H1 (cell line): ENCODE results near the gene RTN4RL1. TPM values are rescaled to one million over a fixed set of nuclear protein-coding genes. Genes with fewer than 3 reads are reported as not detected.
A peak's percentile ranks its signal among the peaks of the same experiment; 100 is the strongest.

Source experiments
- CTCF ChIA-PET: fragments of 300-600 bp; sonication (Branson Sonifier 250); formaldehyde crosslinking; loops from one replicate; lab custom pipeline; 2021; ENCODE audit not compliant: partially characterized antibody; lab: Charles Lee
- POLR2A ChIA-PET: fragments of 300-600 bp; sonication (Branson Sonifier 250); formaldehyde crosslinking; loops from one replicate; lab custom pipeline; 2021; ENCODE audit warnings: inconsistent platforms; ENCODE audit not compliant: partially characterized antibody; lab: Charles Lee
- DNase-seq, 2 experiments: peaks; one replicate each; pipeline versions ENCODE4 v3.0.0 to v3.0.0-alpha.2; 2010 to 2022; ENCODE audit warnings: low spot score in 2 of 2, low read depth in 1 of 2, mixed read lengths in 1 of 2
- FAIRE-seq: peaks from 2 replicates; lab custom pipeline; 2011; peaks lifted over from hg19 to GRCh38; lab: Jason Lieb, UNC
- H2AFZ ChIP-seq: 2 replicates; pipeline ENCODE4 v1.8.1; 2012; ENCODE audit warnings: low read length, inconsistent platforms
- H2AK5ac ChIP-seq: 2 replicates; pipeline ENCODE4 v1.6.1; 2013; ENCODE audit warnings: low read depth, low read length
- H2BK120ac ChIP-seq: replicated peaks from 2 replicates; pipeline ENCODE3; 2013; ENCODE audit warnings: low read depth, low read length, inconsistent platforms
- H2BK12ac ChIP-seq: 2 replicates; pipeline ENCODE4 v1.6.1; 2013; ENCODE audit warnings: low read depth, low read length
- H2BK15ac ChIP-seq: 2 replicates; pipeline ENCODE4 v1.6.1; 2013; ENCODE audit warnings: low read length
- H2BK20ac ChIP-seq: 2 replicates; pipeline ENCODE4 v1.6.1; 2013; ENCODE audit warnings: low read length
- H2BK5ac ChIP-seq: 2 replicates; pipeline ENCODE4 v1.6.1; 2013; ENCODE audit warnings: low read depth, low read length
- H3K14ac ChIP-seq: 2 replicates; pipeline ENCODE4 v1.6.1; 2013; ENCODE audit warnings: inconsistent platforms; ENCODE audit not compliant: insufficient read length
- H3K18ac ChIP-seq: 2 replicates; pipeline ENCODE4 v1.6.1; 2013; ENCODE audit warnings: low read length; ENCODE audit errors: extremely low read depth
- H3K23ac ChIP-seq: 2 replicates; pipeline ENCODE4 v1.6.1; 2013; ENCODE audit warnings: inconsistent platforms; ENCODE audit not compliant: insufficient read length
- H3K23me2 ChIP-seq: 2 replicates; pipeline ENCODE4 v1.6.1; 2013; ENCODE audit warnings: low read depth, low read length
- H3K27ac ChIP-seq: 2 replicates; pipeline ENCODE4 v1.6.1; 2011; ENCODE audit warnings: low read depth, low read length, inconsistent platforms
- H3K27me3 ChIP-seq, 4 experiments: replicated peaks in 1 of 4; 1 replicate in 1 of 4; 2 replicates in 3 of 4; pipeline versions ENCODE4 v1.6.1 to v1.8.1; 2011 to 2013; ENCODE audit warnings: low read length in 3 of 4, mild to moderate bottlenecking in 3 of 4, inconsistent platforms in 2 of 4, mixed read lengths in 2 of 4, moderate library complexity in 1 of 4; ENCODE audit not compliant: control insufficient read depth in 3 of 4, insufficient read depth in 3 of 4; ENCODE audit errors: extremely low read depth in 1 of 4
- H3K36me3 ChIP-seq, 4 experiments: 2 replicates each; pipeline versions ENCODE4 v1.6.1 to v1.8.1; 2011 to 2013; ENCODE audit warnings: mild to moderate bottlenecking in 4 of 4, low read length in 3 of 4, moderate library complexity in 2 of 4, control low read depth in 1 of 4, inconsistent platforms in 1 of 4; ENCODE audit not compliant: insufficient read depth in 4 of 4, control insufficient read depth in 2 of 4
- H3K4ac ChIP-seq: replicated peaks from 2 replicates; pipeline ENCODE3; 2013; ENCODE audit warnings: low read length, low read depth, mixed read lengths, inconsistent platforms; ENCODE audit not compliant: insufficient read length
- H3K4me1 ChIP-seq, 4 experiments: replicated peaks in 1 of 4; 1 replicate in 1 of 4; 2 replicates in 3 of 4; pipeline versions ENCODE4 v1.6.1 to v1.8.1; 2011 to 2013; ENCODE audit warnings: low read length in 3 of 4, inconsistent platforms in 2 of 4, mixed read lengths in 1 of 4; ENCODE audit not compliant: insufficient read depth in 4 of 4, control insufficient read depth in 3 of 4
- H3K4me2 ChIP-seq, 2 experiments: 2 replicates each; pipeline versions ENCODE4 v1.6.1 to v1.8.1; 2011 to 2013; ENCODE audit warnings: low read depth in 2 of 2, low read length in 2 of 2, control low read depth in 1 of 2, inconsistent platforms in 1 of 2, mild to moderate bottlenecking in 1 of 2; ENCODE audit not compliant: insufficient read depth in 1 of 2
- H3K4me3 ChIP-seq, 4 experiments: fragments of 200-600, 300-600 bp in 1 of 4; sonication (generic), shearing (Covaris generic), sonication (Bioruptor Twin) in 1 of 4; 2 replicates each; pipeline versions ENCODE4 v1.5.1 to v1.8.1; 2011 to 2016; ENCODE audit warnings: low read length in 4 of 4, low read depth in 3 of 4, control low read depth in 2 of 4, inconsistent platforms in 2 of 4, mild to moderate bottlenecking in 2 of 4, mixed read lengths in 1 of 4, moderate library complexity in 1 of 4; ENCODE audit not compliant: insufficient read depth in 2 of 4; ENCODE audit errors: extremely low read depth in 1 of 4
- H3K56ac ChIP-seq: replicated peaks from 2 replicates; pipeline ENCODE3; 2013; ENCODE audit warnings: low read depth, mild to moderate bottlenecking, mixed read lengths, low read length, inconsistent platforms; ENCODE audit not compliant: insufficient read length
- H3K79me1 ChIP-seq: 2 replicates; pipeline ENCODE4 v1.6.1; 2013; ENCODE audit warnings: low read depth, low read length, control low read depth
- H3K79me2 ChIP-seq, 2 experiments: 2 replicates each; pipeline versions ENCODE4 v1.6.1 to v1.8.1; 2012 to 2013; ENCODE audit warnings: low read length in 2 of 2, mild to moderate bottlenecking in 2 of 2, inconsistent platforms in 1 of 2; ENCODE audit not compliant: insufficient read depth in 2 of 2, control insufficient read depth in 1 of 2
- H3K9ac ChIP-seq, 4 experiments: replicated peaks in 1 of 4; 1 replicate in 1 of 4; 2 replicates in 3 of 4; pipeline versions ENCODE4 v1.6.1 to v1.8.1; 2011 to 2013; ENCODE audit warnings: low read depth in 3 of 4, low read length in 3 of 4, control low read depth in 2 of 4, mild to moderate bottlenecking in 2 of 4, moderate library complexity in 2 of 4, inconsistent platforms in 1 of 4; ENCODE audit errors: extremely low read depth in 1 of 4
- H3K9me3 ChIP-seq, 2 experiments: 2 replicates each; pipeline versions ENCODE4 v1.6.1 to v1.8.1; 2012 to 2013; ENCODE audit warnings: mild to moderate bottlenecking in 2 of 2, moderate library complexity in 2 of 2, control low read depth in 1 of 2, inconsistent platforms in 1 of 2, low read depth in 1 of 2, low read length in 1 of 2, mixed read lengths in 1 of 2; ENCODE audit not compliant: insufficient read depth in 2 of 2
- H4K20me1 ChIP-seq, 2 experiments: replicated peaks in 1 of 2; 2 replicates each; pipeline versions ENCODE3 to v1.8.1; 2011 to 2013; ENCODE audit warnings: inconsistent platforms in 2 of 2, low read length in 2 of 2, mild to moderate bottlenecking in 1 of 2; ENCODE audit not compliant: insufficient read depth in 2 of 2, control insufficient read depth in 1 of 2
- H4K5ac ChIP-seq: 2 replicates; pipeline ENCODE4 v1.6.1; 2013; ENCODE audit warnings: low read length, low read depth, mixed read lengths, inconsistent platforms; ENCODE audit not compliant: insufficient read length
- H4K8ac ChIP-seq: 2 replicates; pipeline ENCODE4 v1.8.0; 2013; ENCODE audit warnings: mild to moderate bottlenecking, moderate library complexity, low read length, inconsistent platforms; ENCODE audit not compliant: insufficient read depth; ENCODE audit errors: extremely low read depth
- H4K91ac ChIP-seq: replicated peaks from 2 replicates; pipeline ENCODE3; 2013; ENCODE audit warnings: low read length, mixed read lengths, inconsistent platforms; ENCODE audit not compliant: insufficient read length
- CBX5 ChIP-seq: fragments of 300-800, 300-1000 bp; sonication (generic); IDR thresholded peaks from 2 replicates; pipeline ENCODE4 v1.7.1; 2016; ENCODE audit warnings: antibody characterized with exemption, low read length, low read depth
- CHD1 ChIP-seq: IDR thresholded peaks from 2 replicates; pipeline ENCODE4 v1.6.1; 2012; ENCODE audit warnings: low read depth, low read length, improper control_type of control experiment
- CREB1 ChIP-seq: IDR thresholded peaks from 2 replicates; pipeline ENCODE4 v1.6.1; 2012; ENCODE audit warnings: inconsistent platforms
- EZH2 ChIP-seq: fragments of 200-600 bp; sonication (generic); IDR thresholded peaks from 2 replicates; pipeline ENCODE4 v1.7.1; 2012; ENCODE audit warnings: low read depth, mild to moderate bottlenecking, moderate library complexity, low read length, inconsistent platforms; ENCODE audit not compliant: severe bottlenecking
- POLR2A ChIP-seq, 2 experiments: IDR thresholded peaks; 1 replicate in 1 of 2; 2 replicates in 1 of 2; pipeline ENCODE4 v1.6.1; 2011; ENCODE audit warnings: low read depth in 2 of 2, low read length in 2 of 2, mild to moderate bottlenecking in 2 of 2; ENCODE audit errors: control extremely low read depth in 1 of 2
- POLR2AphosphoS5 ChIP-seq: IDR thresholded peaks from 2 replicates; pipeline ENCODE4 v1.6.1; 2011; ENCODE audit warnings: low read depth, low read length
- RNF2 ChIP-seq: fragments of 200-900, 300-1000 bp; sonication (generic); IDR thresholded peaks from 2 replicates; pipeline ENCODE4 v1.7.1; 2016; ENCODE audit warnings: borderline replicate concordance, low read depth, mild to moderate bottlenecking, antibody characterized with exemption, low read length; ENCODE audit not compliant: poor library complexity, severe bottlenecking; ENCODE audit errors: missing control alignments
- SIN3A ChIP-seq, 2 experiments: IDR thresholded peaks in 1 of 2; conservative IDR thresholded peaks in 1 of 2; 2 replicates each; pipeline ENCODE4 v1.6.1; 2011 to 2012; ENCODE audit warnings: low read length in 2 of 2, improper control_type of control experiment in 1 of 2, low read depth in 1 of 2, mild to moderate bottlenecking in 1 of 2
- SP1 ChIP-seq: IDR thresholded peaks from 2 replicates; pipeline ENCODE4 v1.6.1; 2011; ENCODE audit warnings: low read depth, low read length
- TAF7 ChIP-seq: optimal IDR thresholded peaks from 2 replicates; pipeline ENCODE3; 2011; ENCODE audit warnings: low read depth, mild to moderate bottlenecking, inconsistent platforms, low read length, moderate library complexity, borderline replicate concordance
- ZNF274 ChIP-seq: IDR thresholded peaks from 2 replicates; pipeline ENCODE4 v1.7.0; 2012; ENCODE audit warnings: low read length, borderline replicate concordance; ENCODE audit errors: extremely low read depth
- WGBS, 2 experiments: shearing (Covaris generic) in 1 of 2; methylation state at CpG; one replicate each; pipeline versions ENCODE4 v1.1.6 to v1.1.7; 2013 to 2015; ENCODE audit warnings: low lambda C conversion rate in 2 of 2, mixed read lengths in 2 of 2, inconsistent platforms in 1 of 2, low coverage in 1 of 2, missing lambda C conversion rate in 1 of 2; ENCODE audit not compliant: insufficient replicate concordance in 2 of 2, insufficient coverage in 1 of 2, insufficient read length in 1 of 2; ENCODE audit errors: extremely low coverage in 1 of 2, missing lambda C conversion rate in 1 of 2; 5-methylcytosine and 5-hydroxymethylcytosine counted together
- polyA plus RNA-seq, 7 experiments: library from polyadenylated mRNA; depleted of rRNA in 3 of 7; stranded (reverse) in 5 of 7; unstranded in 2 of 7; fragments of >200 nt in 5 of 7; fragments of 200-250 nt in 2 of 7; gene quantifications; 1 replicate in 5 of 7; 2 replicates in 1 of 7; 4 replicates in 1 of 7; pipeline versions ENCODE4 v1.2.1 to v1.2.3, GENCODE V29; 2011 to 2013; ENCODE audit warnings: missing spikeins in 2 of 7, mixed read lengths in 2 of 7
- total RNA-seq: library from RNA; stranded (reverse); fragmentation: NEBNext Ultra II Directional; extraction: Animal tissue kit (Norgen Biotek cat#: 25700); gene quantifications from 2 replicates; pipeline ENCODE4 v1.2.1, GENCODE V29; 2021
- TF ChIP-seq, protein P1 (sequence below): IDR thresholded peaks from 2 replicates; pipeline ENCODE4 v1.6.1; 2012; ENCODE audit warnings: low read length, inconsistent platforms

The RTN4RL1 gene
- total and polyA plus RNA-seq, 2 of the 8 experiments (the other 6 are each of a cell fraction or from before 2014, with no cell fraction given), result 0.09 TPM; not detected in 1

DNA sequence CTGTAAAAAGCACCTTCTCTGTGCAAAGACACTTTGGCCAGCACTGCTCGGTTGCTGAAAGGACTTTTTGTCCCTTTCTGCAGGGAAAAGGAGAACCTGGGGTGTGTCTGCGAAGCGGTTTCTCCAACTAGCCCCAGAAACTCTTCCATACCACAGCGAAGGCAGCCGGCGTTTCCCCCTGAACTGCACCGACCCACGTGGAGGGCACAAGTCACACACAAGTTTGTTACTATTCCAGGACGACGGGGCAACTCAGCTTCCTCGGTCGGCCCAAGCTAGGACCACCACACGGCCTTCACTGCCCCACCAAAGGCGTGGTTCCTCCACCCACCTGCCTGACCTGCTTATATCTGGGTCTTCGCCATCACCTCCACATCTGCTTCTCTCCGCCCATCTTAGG, 1.9 kb downstream of the RTN4RL1 start:
- no peak overlapping the region for H2BK120ac ChIP-seq
- H3K4ac ChIP-seq, result no peak overlapping the region
- H4K20me1 ChIP-seq, result peaks cover 0 to 5% of the 10 kb centered on the region in 2 experiments
- no peak overlapping the region for H3K9ac ChIP-seq
- H3K4me3 ChIP-seq, result no peak overlapping the region; a peak in 1 of 8 replicates
- H3K4me2 ChIP-seq, result peak overlapping the region; percentile 51 to 64
- peaks cover 57 to 92% (median 84%) of the 10 kb centered on the region in 4 experiments for H3K27me3 ChIP-seq
- no peak overlapping the region for H3K18ac ChIP-seq
- H2BK15ac ChIP-seq, result no peak overlapping the region
- H3K23ac ChIP-seq, result no peak overlapping the region
- H3K23me2 ChIP-seq, result peaks cover 10% of the 10 kb centered on the region; the same call in 1 of the 2 replicates
- no peak overlapping the region for H3K14ac ChIP-seq
- no peak overlapping the region for H3K56ac ChIP-seq
- H3K79me2 ChIP-seq, result no peaks in the 10 kb centered on the region
- H4K8ac ChIP-seq, result no peak overlapping the region
- H2AFZ ChIP-seq, result no peak overlapping the region
- FAIRE-seq (no peak), DNase-seq (no peak)
- no peak overlapping the region for H3K27ac ChIP-seq
- H3K36me3 ChIP-seq, result peaks cover 0 to 6% (median 0%) of the 10 kb centered on the region in 4 experiments; a peak in 1 of 8 replicates
- no peak overlapping the region for H2BK20ac ChIP-seq
- peaks cover 0 to 17% (median 6%) of the 10 kb centered on the region in 4 experiments; a peak in 6 of 7 replicates for H3K4me1 ChIP-seq
- no peak overlapping the region for H2BK5ac ChIP-seq
- H2BK12ac ChIP-seq, result no peak overlapping the region; the same call in 1 of the 2 replicates
- no peaks in the 10 kb centered on the region for H3K79me1 ChIP-seq
- no peaks in the 10 kb centered on the region for H3K9me3 ChIP-seq
- WGBS, 2 experiments, result 40% methylated on average over 14 of the region's 16 CpGs; no CpG with 5 or more reads in 1 of the 2 experiments
- ChIA-PET CTCF (interaction anchor here (0.8 to 1.3 kb wide), 4 partner anchors 12 to 143 kb away, joined by 3 to 6 read pairs (median 3); no protein-coding TSS in a partner anchor), POLR2A (interaction anchor here (1.4 kb wide), 1 partner anchor 113 kb away, joined by 3 read pairs; no protein-coding TSS in a partner anchor)
- H4K5ac ChIP-seq, result no peak overlapping the region
- no peak overlapping the region for H2AK5ac ChIP-seq
- H4K91ac ChIP-seq, result no peak overlapping the region
- TF ChIP-seq, protein P1, sequence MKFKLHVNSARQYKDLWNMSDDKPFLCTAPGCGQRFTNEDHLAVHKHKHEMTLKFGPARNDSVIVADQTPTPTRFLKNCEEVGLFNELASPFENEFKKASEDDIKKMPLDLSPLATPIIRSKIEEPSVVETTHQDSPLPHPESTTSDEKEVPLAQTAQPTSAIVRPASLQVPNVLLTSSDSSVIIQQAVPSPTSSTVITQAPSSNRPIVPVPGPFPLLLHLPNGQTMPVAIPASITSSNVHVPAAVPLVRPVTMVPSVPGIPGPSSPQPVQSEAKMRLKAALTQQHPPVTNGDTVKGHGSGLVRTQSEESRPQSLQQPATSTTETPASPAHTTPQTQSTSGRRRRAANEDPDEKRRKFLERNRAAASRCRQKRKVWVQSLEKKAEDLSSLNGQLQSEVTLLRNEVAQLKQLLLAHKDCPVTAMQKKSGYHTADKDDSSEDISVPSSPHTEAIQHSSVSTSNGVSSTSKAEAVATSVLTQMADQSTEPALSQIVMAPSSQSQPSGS, result no peak
- TF ChIP-seq CBX5, result no peak
- no peak for TF ChIP-seq EZH2
- no peak for TF ChIP-seq CREB1
- no peak for TF ChIP-seq POLR2AphosphoS5
- TF ChIP-seq TAF7, result no peak
- no peak for TF ChIP-seq POLR2A (IDR thresholded peaks at IDR 0.05; ENCODE audit: control extremely low read depth in 1 of 2, low read depth in 2 of 2, low read length in 2 of 2)
- no peak for TF ChIP-seq SIN3A (conservative IDR thresholded peaks at IDR 0.05 in 1 of 2, IDR thresholded peaks at IDR 0.05 in 1 of 2; ENCODE audit: low read depth in 1 of 2, low read length in 2 of 2)
- TF ChIP-seq SP1, result no peak
- TF ChIP-seq ZNF274, result no peak
- no peak for TF ChIP-seq CHD1
- no peak for TF ChIP-seq RNF2
